Upper lobe of left lung (tissue), 4 donors: ENCODE measurements around the gene PALS2.

Experiments used
- CTCF ChIP-seq, 6 experiments: fragments of 450-650 bp in 4 of 6; fragments of 200-600 bp in 2 of 6; sonication (generic) in 2 of 6; IDR thresholded peaks; one replicate each; pipeline ENCODE4 v1.5.1; 2016 to 2019; ENCODE audit warnings: antibody characterized with exemption in 6 of 6
- POLR2A ChIP-seq, 4 donors: fragments of 450-650 bp; IDR thresholded peaks; one replicate each; pipeline ENCODE4 v1.5.1; 2016 to 2017; ENCODE audit warnings: antibody characterized with exemption in 4 of 4, mild to moderate bottlenecking in 2 of 4
- POLR2AphosphoS5 ChIP-seq, 2 donors: sonication (generic); formaldehyde crosslinking; IDR thresholded peaks; one replicate each; pipeline ENCODE4 v1.5.1; 2017; ENCODE audit warnings: antibody characterized with exemption in 2 of 2

GRCh38 chr7:24560772-24561171 is 12.5 kb upstream of the PALS2 start:
- TF ChIP-seq POLR2AphosphoS5 (IDR thresholded peaks at IDR 0.05) (no peak), POLR2A (IDR thresholded peaks at IDR 0.05) (no peak), CTCF (IDR thresholded peaks at IDR 0.05) (no peak)
